T47D (cell line): ENCODE data around the gene MUC16.

Source experiments
- DNase-seq, 2 experiments: peaks; one replicate each; pipeline versions ENCODE4 v3.0.0 to v3.0.0-alpha.2; 2011 to 2012; ENCODE audit warnings: low read depth in 1 of 2, low spot score in 1 of 2
- JUND ChIP-seq: IDR thresholded peaks from 2 replicates; pipeline ENCODE4 v1.6.1; 2012; ENCODE audit warnings: low read depth
- in situ Hi-C: cut with HindIII; loops from 2 replicates; pipeline ENCODE4 v1.10.0; 2016; ENCODE audit warnings: low sequenced_read_pairs, low pct_unique_long_range_greater_than_20kb

MUC16 gene

DNA sequence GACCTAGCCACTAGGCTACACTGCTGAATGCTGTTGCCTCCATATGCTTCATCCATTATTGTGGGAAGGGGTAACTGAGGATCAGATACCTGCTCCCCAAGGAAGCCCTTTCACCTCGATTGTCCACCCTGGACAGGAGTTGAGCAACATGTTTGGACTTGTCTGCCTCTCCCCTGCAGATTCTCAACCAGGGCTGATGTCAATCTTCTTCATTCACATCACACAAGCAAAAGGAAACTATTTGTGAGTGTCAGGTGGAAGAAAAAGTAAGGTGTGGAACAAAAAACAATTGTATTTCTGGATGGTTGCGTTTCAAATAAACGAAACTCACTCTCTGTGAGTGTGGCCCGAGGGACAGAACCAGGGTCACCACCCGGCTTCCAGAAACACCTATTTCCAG, 29.5 kb upstream of the MUC16 start:
- no peak for DNase-seq
- in situ Hi-C loops: no loop called here
- TF ChIP-seq JUND: no peak

DNA sequence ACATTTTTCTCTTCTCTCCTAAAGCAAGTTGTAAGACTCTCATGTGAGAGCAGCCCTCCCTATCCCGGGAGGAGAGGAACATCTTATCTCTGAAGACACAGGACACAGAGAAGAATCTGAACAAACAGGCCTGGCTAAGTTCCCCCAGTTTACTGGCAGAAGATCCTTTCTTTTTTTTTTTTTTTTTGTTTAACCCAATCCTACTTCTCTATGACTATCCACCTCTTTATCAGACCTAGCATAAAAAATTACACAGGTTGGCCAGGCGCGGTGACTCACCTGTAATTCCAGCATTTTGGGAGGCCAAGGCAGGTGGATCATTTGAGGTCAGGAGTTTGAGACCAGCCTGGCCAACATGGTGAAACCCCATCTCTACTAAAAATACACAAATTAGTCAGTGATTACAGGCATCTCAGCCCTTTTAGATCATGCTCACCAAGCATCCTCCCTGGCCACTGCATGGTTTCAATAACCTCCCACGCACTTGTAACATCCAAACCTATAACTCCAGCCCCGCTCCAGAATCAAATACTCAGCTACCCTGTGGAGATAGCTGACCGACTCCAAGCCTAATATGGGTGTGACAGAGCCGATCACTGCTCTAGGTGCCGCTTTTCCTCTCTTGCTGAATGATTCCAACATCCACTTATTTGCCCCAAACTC, 27.3 kb upstream of the MUC16 start:
- TF ChIP-seq JUND: no peak
- no peak for DNase-seq
- in situ Hi-C loops: no loop called here

DNA sequence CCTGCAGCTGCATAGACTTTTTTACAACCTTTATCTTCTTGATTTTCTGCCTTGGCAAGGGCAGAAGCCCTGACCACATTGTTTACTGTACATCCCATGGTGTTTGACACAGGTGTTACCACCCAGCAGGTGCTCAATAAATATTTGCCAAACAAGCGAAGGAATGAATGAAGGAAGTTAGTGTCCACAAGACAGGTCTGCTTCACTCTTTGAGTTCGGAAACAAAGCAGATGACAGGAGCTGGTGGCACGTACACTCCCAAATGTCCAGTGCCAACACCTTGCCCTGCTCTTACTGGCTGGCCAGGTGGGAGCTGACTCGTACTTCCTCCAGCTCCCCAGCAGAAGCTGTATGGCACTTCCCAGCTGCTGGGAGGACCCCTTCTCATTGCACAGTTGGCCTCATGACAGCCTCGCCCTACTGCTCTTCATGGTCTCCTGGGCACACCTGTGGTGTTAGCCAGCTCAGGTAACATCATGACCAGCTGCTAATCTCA, 22.0 kb upstream of the MUC16 start:
- peak in 1 of 2 experiments; percentile 98 for DNase-seq
- TF ChIP-seq JUND: peak; percentile 76; the same call in 1 of the 2 replicates
- in situ Hi-C loops: no loop called here

DNA sequence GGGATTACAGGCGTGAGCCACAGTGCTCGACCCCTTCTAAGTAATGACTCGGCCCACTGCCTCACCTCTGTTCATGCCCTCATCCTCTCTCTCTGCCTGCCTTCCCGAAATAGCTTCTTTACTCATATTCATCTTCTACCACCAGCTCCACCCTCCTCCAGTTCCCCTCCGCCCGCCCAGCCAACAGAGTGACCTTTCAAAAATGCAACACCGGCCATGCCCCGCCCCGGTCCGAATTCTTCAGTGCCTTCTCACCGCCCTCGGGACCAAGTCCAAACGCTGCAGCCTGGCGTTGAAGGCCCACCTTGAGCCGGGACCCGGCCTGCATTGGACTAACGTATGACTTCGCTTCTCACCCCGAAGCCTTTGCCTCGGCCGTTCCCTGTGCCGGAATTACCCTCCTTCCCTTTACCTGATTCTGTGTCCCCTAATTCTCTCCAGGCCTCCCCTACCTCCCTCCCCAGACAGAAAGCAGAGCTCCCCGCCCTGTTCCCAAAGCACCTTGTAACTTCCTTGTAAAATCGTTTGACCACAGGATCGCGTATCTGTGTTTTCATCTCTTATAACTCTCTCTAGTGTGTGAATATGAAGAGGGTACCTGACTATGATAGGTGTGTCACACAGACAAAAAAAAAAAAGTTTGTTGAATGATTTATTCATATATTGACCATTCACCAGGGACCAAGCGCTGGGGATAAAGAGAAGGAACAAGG, 8.1 kb upstream of the MUC16 start:
- DNase-seq: peak in 1 of 2 experiments; percentile 94
- in situ Hi-C loops: no loop called here
- peak; percentile 42; the same call in 1 of the 2 replicates for TF ChIP-seq JUND

DNA sequence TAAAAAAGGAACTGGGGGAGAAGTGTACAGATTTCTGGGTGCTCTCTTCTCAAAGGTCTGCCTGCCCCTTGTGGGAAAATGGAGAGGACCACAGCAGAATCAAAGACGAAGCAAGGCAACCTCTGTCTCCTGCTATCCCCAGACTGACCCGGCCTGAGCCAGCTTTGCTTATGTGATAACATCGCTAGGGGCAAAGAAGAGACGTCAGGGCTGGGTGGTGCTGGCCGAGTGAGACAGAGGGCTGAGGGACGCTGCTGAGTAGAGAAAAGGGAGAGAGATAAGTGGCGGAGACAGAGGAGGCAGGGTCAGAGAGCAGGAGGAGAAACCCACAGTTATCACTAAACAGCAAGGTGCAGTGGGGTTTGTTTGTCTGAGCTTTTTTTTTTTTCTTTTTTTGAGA, 4.6 kb upstream of the MUC16 start:
- in situ Hi-C loops: no loop called here
- TF ChIP-seq JUND: no peak
- no peak for DNase-seq

DNA sequence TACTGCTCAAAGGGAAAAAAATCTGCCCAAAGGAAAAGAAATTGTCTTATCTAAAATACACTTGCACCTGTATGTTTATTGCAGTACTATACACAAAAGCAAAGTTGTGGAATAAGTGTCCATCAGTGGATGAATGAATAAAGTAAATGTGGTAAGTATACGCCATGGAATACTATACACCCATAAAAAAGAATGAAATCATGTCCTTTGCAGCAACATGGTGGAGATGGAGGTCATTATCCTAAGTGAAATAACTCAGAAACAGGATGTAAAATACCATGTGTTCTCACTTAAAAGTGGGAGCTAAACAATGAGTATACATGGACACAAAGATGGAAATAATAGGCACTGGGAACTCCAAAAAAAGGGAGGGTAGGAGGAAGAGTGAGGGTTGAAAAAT, 3.8 kb upstream of the MUC16 start:
- in situ Hi-C loops: no loop called here
- no peak for TF ChIP-seq JUND
- DNase-seq: no peak

DNA sequence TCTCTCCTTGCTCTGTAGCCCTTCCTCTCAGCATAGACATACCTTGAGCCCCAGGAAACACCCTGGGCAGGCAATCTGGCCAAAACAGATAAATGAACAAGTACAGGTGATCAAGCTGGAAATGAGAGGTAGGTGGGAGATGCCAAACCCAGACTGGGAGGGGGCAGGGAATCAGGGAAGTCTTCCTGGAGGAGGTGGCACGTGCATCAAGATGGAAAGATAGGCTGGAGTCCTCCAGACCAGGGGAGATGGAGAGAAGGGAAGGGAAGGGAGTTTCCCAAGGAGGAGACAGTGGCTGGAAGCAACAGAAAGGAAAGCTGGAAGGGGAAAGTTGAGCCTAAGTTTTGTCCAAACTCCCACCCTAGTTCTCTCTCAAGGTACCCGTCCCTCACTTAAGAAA, 1.7 kb upstream of the MUC16 start:
- TF ChIP-seq JUND: no peak
- no peak for DNase-seq
- in situ Hi-C loops: no loop called here

DNA sequence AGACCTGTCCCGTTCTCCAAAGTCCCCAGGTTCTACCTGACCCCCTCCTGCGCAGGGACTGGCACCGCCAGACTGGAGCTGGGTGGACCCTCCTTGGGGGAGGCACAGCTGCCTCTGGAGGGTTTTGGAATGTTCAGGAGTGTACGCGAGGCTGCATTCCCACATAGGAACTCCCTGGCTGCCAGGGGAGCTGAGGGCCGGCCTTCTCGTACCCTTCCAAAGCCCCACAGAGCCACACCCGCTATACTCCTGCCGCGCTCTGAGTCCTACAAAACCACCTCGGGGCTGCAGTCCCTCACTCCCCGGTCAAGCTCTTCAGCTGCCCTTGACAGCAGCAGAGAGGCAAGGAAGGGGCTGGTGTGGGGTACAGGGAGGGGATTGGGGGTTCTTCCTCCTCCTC, 484 bp upstream of the MUC16 start:
- no peak for DNase-seq
- in situ Hi-C loops: no loop called here
- no peak for TF ChIP-seq JUND

DNA sequence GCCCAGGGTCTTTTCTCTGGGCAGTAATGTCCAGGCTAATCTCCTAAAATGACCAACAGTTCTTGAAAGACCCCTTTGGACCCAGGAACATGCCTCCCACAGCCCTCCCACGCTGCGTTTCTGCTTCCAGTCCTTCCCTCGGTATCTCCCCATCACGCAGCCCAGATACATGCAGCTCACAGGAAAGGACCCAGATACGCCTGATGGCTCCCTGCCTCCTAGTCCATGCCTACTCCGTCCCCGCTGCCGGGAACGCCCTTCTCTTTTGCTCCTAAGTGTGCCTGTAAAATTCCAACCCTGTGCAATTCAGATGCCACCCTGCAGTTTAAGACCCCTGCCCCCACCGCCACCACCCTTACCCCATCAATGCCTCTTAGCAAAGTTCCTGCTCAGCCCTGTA, 778 bp downstream of the MUC16 start:
- no peak for TF ChIP-seq JUND
- DNase-seq: no peak
- in situ Hi-C loops: no loop called here

DNA sequence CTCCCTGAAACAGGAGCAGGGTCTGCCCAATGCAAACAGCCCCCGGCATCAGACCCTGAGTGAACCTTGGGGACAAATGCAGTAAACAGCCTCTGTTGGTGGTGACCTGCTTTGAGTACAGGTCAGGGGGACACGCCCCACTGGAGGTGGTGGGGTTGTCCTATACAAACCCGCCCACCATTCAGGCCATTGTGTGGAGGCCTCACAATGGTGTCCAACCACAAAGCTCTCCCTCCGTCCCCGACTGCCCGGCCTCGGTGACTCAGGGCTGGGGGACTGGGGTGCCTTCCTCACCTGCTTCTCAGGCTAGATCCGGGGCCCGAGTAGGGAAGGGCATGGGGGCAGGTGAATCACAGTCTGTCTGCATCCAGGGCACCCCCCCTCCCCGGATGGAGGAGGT, 1.5 kb downstream of the MUC16 start:
- in situ Hi-C loops: no loop called here
- DNase-seq: no peak
- no peak for TF ChIP-seq JUND

DNA sequence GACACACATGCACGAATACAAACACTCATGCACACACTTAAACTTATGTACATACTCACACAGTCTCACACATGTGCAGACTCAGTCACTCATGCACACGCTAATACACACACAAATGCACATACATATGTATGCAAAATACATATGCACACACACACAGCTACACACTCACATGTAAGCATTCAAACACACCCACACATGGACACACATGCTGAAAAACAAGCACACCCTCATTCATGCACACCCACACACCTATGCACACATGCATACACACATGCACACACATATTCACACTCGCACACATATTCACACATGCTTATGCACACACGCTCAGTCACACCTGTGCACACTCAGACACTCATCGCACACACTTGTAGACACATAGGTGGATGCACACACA, 9.3 kb downstream of the MUC16 start:
- DNase-seq: no peak
- in situ Hi-C loops: no loop called here
- no peak for TF ChIP-seq JUND

DNA sequence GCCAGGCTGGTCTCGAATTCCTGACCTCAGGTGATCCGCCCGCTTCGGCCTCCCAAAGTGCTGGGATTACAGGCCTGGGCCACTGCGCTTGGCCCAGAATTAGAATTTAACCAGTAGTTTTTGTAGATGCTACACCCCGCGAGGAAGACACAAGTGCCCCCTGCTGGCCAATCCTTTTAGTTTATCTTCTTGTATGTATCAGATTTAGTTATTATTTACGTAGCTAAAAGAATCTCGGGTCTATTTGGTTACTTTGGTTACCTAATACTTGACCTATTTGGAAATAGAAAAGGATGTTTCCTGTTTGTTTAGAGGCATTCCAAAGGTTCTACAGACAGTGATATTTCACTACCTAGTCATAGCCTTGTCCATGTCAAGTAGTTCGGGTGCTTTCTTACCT, 22.0 kb downstream of the MUC16 start:
- no peak for TF ChIP-seq JUND
- DNase-seq: peak in 1 of 2 experiments; percentile 47
- in situ Hi-C loops: no loop called here

DNA sequence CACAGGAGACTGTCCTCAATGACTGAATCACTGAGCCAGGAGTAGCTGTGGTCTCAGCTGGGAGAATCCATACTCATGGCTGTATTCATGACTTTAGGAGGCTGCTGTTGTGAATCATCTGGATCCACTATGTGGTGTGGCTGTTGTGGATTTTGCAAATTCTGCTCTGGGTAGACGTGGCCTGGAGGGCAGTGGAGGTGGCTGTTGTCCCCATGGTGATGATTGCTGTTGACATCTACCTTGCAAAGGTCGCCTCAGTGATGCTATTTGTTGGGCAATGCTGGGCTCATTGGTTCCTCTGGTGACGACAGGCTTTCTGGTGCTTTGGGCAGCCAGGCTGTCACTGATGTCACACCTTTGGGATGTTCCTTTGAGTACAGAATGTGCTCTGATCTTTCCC, 23.9 kb downstream of the MUC16 start:
- DNase-seq: no peak
- TF ChIP-seq JUND: no peak
- in situ Hi-C loops: no loop called here
